Body of pancreas (tissue), 4 donors: ENCODE measurements around the gene PRM3.

Experiments used
- CTCF ChIP-seq, 7 experiments: fragments of 450-650 bp in 4 of 7; fragments of 200-600 bp in 3 of 7; sonication (generic) in 3 of 7; IDR thresholded peaks; one replicate each; pipeline ENCODE4 v1.5.1; 2016 to 2019; ENCODE audit warnings: antibody characterized with exemption in 7 of 7
- POLR2A ChIP-seq, 3 donors: fragments of 450-650 bp; IDR thresholded peaks; one replicate each; pipeline ENCODE4 v1.6.1; 2016; ENCODE audit warnings: antibody characterized with exemption in 3 of 3, mild to moderate bottlenecking in 2 of 3

- no peak for TF ChIP-seq CTCF (IDR thresholded peaks at IDR 0.05)
- no peak for TF ChIP-seq POLR2A (IDR thresholded peaks at IDR 0.05)
These were observed 42.1 kb upstream of the PRM3 start for GRCh38 chr16:11315510-11315909.
